HG02678 (cell line): ENCODE data around the gene MCCD1.

Source experiments
- ATAC-seq: cut with Tn5 transposase; IDR thresholded peaks from one replicate; pipeline ENCODE4 v1.9.1; 2021; ENCODE audit warnings: mild to moderate bottlenecking, moderate library complexity; ENCODE audit not compliant: unreplicated experiment

The MCCD1 gene

GRCh38 chr6:31568537-31568961 lies 39.8 kb downstream of the MCCD1 start:
- peak; percentile 73 for ATAC-seq

- ATAC-seq = no peak
Measured at GRCh38 chr6:31569861-31570536, 41.2 kb downstream of the MCCD1 start.

GRCh38 chr6:31572041-31572911 lies 43.5 kb downstream of the MCCD1 start, which contains the start of gene LTA:
TSS of gene LTA (plus strand) at chr6:31572289. CDS start at chr6:31572743, 454 bp downstream.
- ATAC-seq = no peak

GRCh38 chr6:31573239-31574105 lies 44.7 kb downstream of the MCCD1 start:
- ATAC-seq = no peak

- no peak for ATAC-seq
Measured at GRCh38 chr6:31574106-31575061, 45.6 kb downstream of the MCCD1 start.

GRCh38 chr6:31575335-31575901 lies 46.7 kb downstream of the MCCD1 start, which contains the start of gene TNF:
TSS of gene TNF (plus strand) at chr6:31575565. CDS start at chr6:31575742, 177 bp downstream.
- no peak for ATAC-seq

GRCh38 chr6:31575952-31576685 lies 47.4 kb downstream of the MCCD1 start:
- ATAC-seq = no peak

GRCh38 chr6:31576897-31577578 lies 48.3 kb downstream of the MCCD1 start:
- ATAC-seq = no peak

- no peak for ATAC-seq
Measured at GRCh38 chr6:31577579-31577966, 48.8 kb downstream of the MCCD1 start.

GRCh38 chr6:31578184-31579118 lies 49.7 kb downstream of the MCCD1 start:
- ATAC-seq = no peak

GRCh38 chr6:31579119-31579505 lies 50.4 kb downstream of the MCCD1 start:
- ATAC-seq = no peak
